A549 (cell line): ENCODE results near the gene CD4. TPM values are rescaled to one million over a fixed set of nuclear protein-coding genes. Genes with fewer than 3 reads are reported as not detected.
A peak's percentile ranks its signal among the peaks of the same experiment; 100 is the strongest.

Source experiments
- ATAC-seq, 2 experiments: fragments of 200-7000 bp in 1 of 2; fragments of >200 bp in 1 of 2; cut with Nextera tagmentation in 1 of 2; cut with Tn5 transposase in 1 of 2; 3 replicates each; pipeline versions ENCODE4 v1.8.0 to v1.9.1; 2018 to 2020; ENCODE audit warnings: mild to moderate bottlenecking in 1 of 2, moderate library complexity in 1 of 2
- CTCF ChIA-PET: fragments of 300-600 bp; sonication (Branson Sonifier 250); formaldehyde crosslinking; extraction: SDS; loops from one replicate; lab custom pipeline; 2021; ENCODE audit warnings: antibody characterized with exemption, inconsistent platforms; lab: Yijun Ruan, JAX
- POLR2A ChIA-PET: fragments of 350-600 bp; formaldehyde crosslinking; extraction: SDS; loops from one replicate; lab custom pipeline; 2021; ENCODE audit warnings: antibody characterized with exemption, inconsistent platforms; lab: Yijun Ruan, JAX
- DNase-seq, 2 experiments: peaks; one replicate each; pipeline versions ENCODE4 v3.0.0 to v3.0.0-alpha.2; 2011 to 2016; ENCODE audit warnings: low read depth in 1 of 2, low spot score in 1 of 2
- FAIRE-seq: peaks from 2 replicates; lab custom pipeline; 2011; peaks lifted over from hg19 to GRCh38; lab: Jason Lieb, UNC
- H3K27ac ChIP-seq, 2 experiments: fragments of >200 bp; sonication (Bioruptor Twin); formaldehyde crosslinking; 3 replicates each; pipeline ENCODE4 v1.5.1; 2016 to 2017
- H3K4me1 ChIP-seq: fragments of >200 bp; sonication (Bioruptor Twin); formaldehyde crosslinking; 3 replicates; pipeline ENCODE4 v1.6.1; 2016
- H3K4me2 ChIP-seq: fragments of >200 bp; sonication (Bioruptor Twin); formaldehyde crosslinking; 3 replicates; pipeline ENCODE4 v1.6.1; 2016
- H3K4me3 ChIP-seq: fragments of >200 bp; sonication (Bioruptor Twin); formaldehyde crosslinking; 3 replicates; pipeline ENCODE4 v1.5.1; 2016
- H3K9me3 ChIP-seq: fragments of >200 bp; sonication (Bioruptor Twin); formaldehyde crosslinking; 3 replicates; pipeline ENCODE4 v1.6.1; 2016
- BCL3 ChIP-seq: fragments of >200 bp; sonication (Bioruptor Twin); formaldehyde crosslinking; IDR thresholded peaks from 3 replicates; pipeline ENCODE4 v1.6.1; 2016
- E2F6 ChIP-seq: IDR thresholded peaks from 2 replicates; pipeline ENCODE4 v1.6.1; 2012; ENCODE audit warnings: low read depth, borderline replicate concordance
- EHMT2 ChIP-seq: fragments of 200-600 bp; sonication (generic); IDR thresholded peaks from 2 replicates; pipeline ENCODE4 v1.6.1; 2016; ENCODE audit warnings: antibody characterized with exemption, low read depth, mild to moderate bottlenecking, moderate library complexity
- FOSB ChIP-seq: fragments of 250-450 bp; sonication (Bioruptor Pico); IDR thresholded peaks from 2 replicates; pipeline ENCODE4 v1.5.0; 2020; ENCODE audit warnings: mild to moderate bottlenecking, moderate library complexity
- FOXS1 ChIP-seq: fragments of 250-450 bp; sonication (Bioruptor Pico); IDR thresholded peaks from 2 replicates; pipeline ENCODE4 v1.5.0; 2020; ENCODE audit warnings: mild to moderate bottlenecking, moderate library complexity
- GATA3 ChIP-seq: IDR thresholded peaks from 2 replicates; pipeline ENCODE4 v1.6.1; 2012; ENCODE audit warnings: borderline replicate concordance
- HES2 ChIP-seq: fragments of >200 bp; sonication (Bioruptor Twin); formaldehyde crosslinking; IDR thresholded peaks from 2 replicates; pipeline ENCODE4 v1.6.1; 2016
- HEYL ChIP-seq: fragments of 250-450 bp; sonication (Bioruptor Pico); IDR thresholded peaks from 2 replicates; pipeline ENCODE4 v1.8.0; 2021; ENCODE audit warnings: mild to moderate bottlenecking, moderate library complexity
- HMGXB4 ChIP-seq: fragments of 250-450 bp; sonication (Bioruptor Pico); IDR thresholded peaks from 2 replicates; pipeline ENCODE4 v1.5.0; 2021; ENCODE audit warnings: mild to moderate bottlenecking, moderate library complexity, borderline replicate concordance
- HOXB5 ChIP-seq: fragments of 250-450 bp; sonication (Bioruptor Pico); IDR thresholded peaks from 2 replicates; pipeline ENCODE4 v1.5.0; 2020; ENCODE audit warnings: mild to moderate bottlenecking, moderate library complexity
- KDM1A ChIP-seq: fragments of 200-600 bp; sonication (generic); IDR thresholded peaks from 2 replicates; pipeline ENCODE4 v1.6.1; 2016; ENCODE audit warnings: low read depth, mild to moderate bottlenecking
- MYC ChIP-seq: IDR thresholded peaks from 2 replicates; pipeline ENCODE4 v1.6.1; 2012; ENCODE audit warnings: mild to moderate bottlenecking, inconsistent platforms, low read length, improper control_type of control experiment, borderline replicate concordance
- NFE2L2 ChIP-seq: fragments of 150-350 bp; conservative IDR thresholded peaks from 2 replicates; pipeline ENCODE4 v1.6.1; 2014; ENCODE audit warnings: low read length
- PBX3 ChIP-seq: IDR thresholded peaks from 2 replicates; pipeline ENCODE4 v1.6.1; 2012
- PHF8 ChIP-seq: fragments of 200-600 bp; sonication (generic); IDR thresholded peaks from 2 replicates; pipeline ENCODE4 v1.6.1; 2016; ENCODE audit warnings: low read depth, mild to moderate bottlenecking, antibody characterized with exemption, moderate library complexity, borderline replicate concordance
- POLR2AphosphoS2 ChIP-seq: conservative IDR thresholded peaks from 2 replicates; pipeline ENCODE4 v1.6.1; 2012; ENCODE audit warnings: low read length, improper control_type of control experiment, inconsistent platforms
- SREBF2 ChIP-seq: fragments of 450-650 bp; IDR thresholded peaks from 2 replicates; pipeline ENCODE4 v1.6.1; 2014; ENCODE audit warnings: mild to moderate bottlenecking, moderate library complexity
- TP53 ChIP-seq: fragments of 250-450 bp; sonication (Bioruptor Pico); IDR thresholded peaks from 2 replicates; pipeline ENCODE4 v1.5.0; 2021; ENCODE audit warnings: mild to moderate bottlenecking, moderate library complexity
- USF2 ChIP-seq: fragments of 450-650 bp; IDR thresholded peaks from 2 replicates; pipeline ENCODE4 v1.6.1; 2014; ENCODE audit warnings: antibody characterized with exemption
- ZFP36 ChIP-seq: fragments of 450-650 bp; IDR thresholded peaks from 2 replicates; pipeline ENCODE4 v1.6.1; 2014; ENCODE audit warnings: borderline replicate concordance; ENCODE audit not compliant: partially characterized antibody
- WGBS: methylation state at CpG from one replicate; pipeline ENCODE4 v1.1.6; 2017; ENCODE audit errors: missing lambda C conversion rate; 5-methylcytosine and 5-hydroxymethylcytosine counted together
- polyA plus RNA-seq, 4 experiments: library from polyadenylated mRNA; depleted of rRNA in 3 of 4; stranded (reverse); fragments of >200 nt; fragmentation: RNase III in 1 of 4; extraction: RNeasy Plus Mini Kit Qiagen cat#74134 plus additional on column Dnase treatment in 1 of 4; gene quantifications; 2 replicates in 3 of 4; 3 replicates in 1 of 4; pipeline ENCODE4 v1.2.3, GENCODE V29; 2011 to 2017

Gene CD4
- polyA plus RNA-seq, 2 of the 4 experiments (the other 2 are of a cell fraction): 0.03 TPM; not detected in 1

- Histone ChIP-seq H3K9me3 (no peaks in the 10 kb centered on the region), H3K27ac (no peak overlapping the region)
- peak in 1 of 2 experiments; percentile 43; a peak in 3 of 6 replicates for ATAC-seq
- no peak for TF ChIP-seq HMGXB4 (CRISPR knock-in tag)
- TF ChIP-seq USF2: no peak
- TF ChIP-seq EHMT2: no peak
- no peak for TF ChIP-seq HES2
- TF ChIP-seq HOXB5: no peak
- no peak for TF ChIP-seq TP53 (CRISPR knock-in tag)
- no peak for TF ChIP-seq SREBF2
- no peak for TF ChIP-seq PHF8
- no peak for TF ChIP-seq E2F6
- no peak for TF ChIP-seq POLR2AphosphoS2
- TF ChIP-seq NFE2L2: no peak
- TF ChIP-seq BCL3: no peak
- TF ChIP-seq HEYL: no peak
- TF ChIP-seq PBX3: no peak
- TF ChIP-seq KDM1A: no peak
- no peak for TF ChIP-seq MYC
- no peak for TF ChIP-seq ZFP36
- no peak for TF ChIP-seq GATA3
- TF ChIP-seq FOXS1 (CRISPR knock-in tag): no peak
- TF ChIP-seq, all 56 proteins: peak for 0
- Histone ChIP-seq H3K4me1 (peaks cover 6% of the 10 kb centered on the region; the same call in 1 of the 3 replicates), H3K4me2 (no peak overlapping the region), H3K4me3 (no peak overlapping the region)
- ChIA-PET POLR2A (no interaction called here), CTCF (interaction anchor here (0.7 to 10.9 kb wide), 6 partner anchors 14 to 59 kb away, joined by 4 to 129 read pairs (median 5); partner anchors contain the start of genes GPR162, MLF2 and P3H3)
- FAIRE-seq: no peak
- DNase-seq: no peak
- 92% methylated on average over 1 of the region's 1 CpG for WGBS
Measured at GRCh38 chr12:6810758-6811157, 21.4 kb downstream of the CD4 start.

- WGBS: 42% methylated on average over 4 of the region's 4 CpGs
- no peak for FAIRE-seq
- ATAC-seq: no peak
- H3K9me3 ChIP-seq: no peaks in the 10 kb centered on the region
- no peak overlapping the region for H3K4me3 ChIP-seq
- no peak overlapping the region for H3K27ac ChIP-seq
- no peak overlapping the region for H3K4me2 ChIP-seq
- TF ChIP-seq MYC: no peak
- TF ChIP-seq FOSB (CRISPR knock-in tag): no peak
- no peak for TF ChIP-seq SREBF2
- no peaks in the 10 kb centered on the region for H3K4me1 ChIP-seq
- ChIA-PET CTCF (interaction anchor here (1.5 to 10.9 kb wide), 6 partner anchors 11 to 60 kb away, joined by 3 to 129 read pairs (median 8); partner anchors contain the start of genes GPR162, MLF2, P3H3 and PTMS), POLR2A (interaction anchor here (1.1 kb wide), 1 partner anchor 8 kb away, joined by 4 read pairs; the partner anchor contains the start of gene GPR162)
- DNase-seq: no peak
Measured at GRCh38 chr12:6813363-6813762, 24.0 kb downstream of the CD4 start.
